ENCODE measurements around the gene MUC16.

MUC16 gene

DNA sequence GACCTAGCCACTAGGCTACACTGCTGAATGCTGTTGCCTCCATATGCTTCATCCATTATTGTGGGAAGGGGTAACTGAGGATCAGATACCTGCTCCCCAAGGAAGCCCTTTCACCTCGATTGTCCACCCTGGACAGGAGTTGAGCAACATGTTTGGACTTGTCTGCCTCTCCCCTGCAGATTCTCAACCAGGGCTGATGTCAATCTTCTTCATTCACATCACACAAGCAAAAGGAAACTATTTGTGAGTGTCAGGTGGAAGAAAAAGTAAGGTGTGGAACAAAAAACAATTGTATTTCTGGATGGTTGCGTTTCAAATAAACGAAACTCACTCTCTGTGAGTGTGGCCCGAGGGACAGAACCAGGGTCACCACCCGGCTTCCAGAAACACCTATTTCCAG is 29.5 kb upstream of the MUC16 start:
- H3K27me3 Mint-ChIP-seq: peaks cover 9% of the 10 kb centered on the region
- no peaks in the 10 kb centered on the region for H3K36me3 Mint-ChIP-seq (ENCODE audit: insufficient read depth)
- no peaks in the 10 kb centered on the region for H3K9me3 Mint-ChIP-seq
- ATAC-seq (replicated peaks; ENCODE audit: extremely low read depth, poor library complexity, severe bottlenecking): no peak
- DNase-seq (ENCODE audit: low spot score in 2 of 2): no peak
- no peak overlapping the region for H3K4me3 Mint-ChIP-seq
- no peak overlapping the region for H3K27ac Mint-ChIP-seq (ENCODE audit: low read depth)
- H3K4me1 Mint-ChIP-seq: no peaks in the 10 kb centered on the region

DNA sequence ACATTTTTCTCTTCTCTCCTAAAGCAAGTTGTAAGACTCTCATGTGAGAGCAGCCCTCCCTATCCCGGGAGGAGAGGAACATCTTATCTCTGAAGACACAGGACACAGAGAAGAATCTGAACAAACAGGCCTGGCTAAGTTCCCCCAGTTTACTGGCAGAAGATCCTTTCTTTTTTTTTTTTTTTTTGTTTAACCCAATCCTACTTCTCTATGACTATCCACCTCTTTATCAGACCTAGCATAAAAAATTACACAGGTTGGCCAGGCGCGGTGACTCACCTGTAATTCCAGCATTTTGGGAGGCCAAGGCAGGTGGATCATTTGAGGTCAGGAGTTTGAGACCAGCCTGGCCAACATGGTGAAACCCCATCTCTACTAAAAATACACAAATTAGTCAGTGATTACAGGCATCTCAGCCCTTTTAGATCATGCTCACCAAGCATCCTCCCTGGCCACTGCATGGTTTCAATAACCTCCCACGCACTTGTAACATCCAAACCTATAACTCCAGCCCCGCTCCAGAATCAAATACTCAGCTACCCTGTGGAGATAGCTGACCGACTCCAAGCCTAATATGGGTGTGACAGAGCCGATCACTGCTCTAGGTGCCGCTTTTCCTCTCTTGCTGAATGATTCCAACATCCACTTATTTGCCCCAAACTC is 27.3 kb upstream of the MUC16 start:
- DNase-seq (ENCODE audit: low spot score in 2 of 2) (no peak), ATAC-seq (replicated peaks; ENCODE audit: extremely low read depth, poor library complexity, severe bottlenecking) (no peak)
- Mint-ChIP-seq H3K36me3 (ENCODE audit: insufficient read depth) (no peaks in the 10 kb centered on the region), H3K27ac (ENCODE audit: low read depth) (no peak overlapping the region), H3K4me1 (no peaks in the 10 kb centered on the region), H3K27me3 (no peaks in the 10 kb centered on the region), H3K9me3 (no peaks in the 10 kb centered on the region), H3K4me3 (no peak overlapping the region)

DNA sequence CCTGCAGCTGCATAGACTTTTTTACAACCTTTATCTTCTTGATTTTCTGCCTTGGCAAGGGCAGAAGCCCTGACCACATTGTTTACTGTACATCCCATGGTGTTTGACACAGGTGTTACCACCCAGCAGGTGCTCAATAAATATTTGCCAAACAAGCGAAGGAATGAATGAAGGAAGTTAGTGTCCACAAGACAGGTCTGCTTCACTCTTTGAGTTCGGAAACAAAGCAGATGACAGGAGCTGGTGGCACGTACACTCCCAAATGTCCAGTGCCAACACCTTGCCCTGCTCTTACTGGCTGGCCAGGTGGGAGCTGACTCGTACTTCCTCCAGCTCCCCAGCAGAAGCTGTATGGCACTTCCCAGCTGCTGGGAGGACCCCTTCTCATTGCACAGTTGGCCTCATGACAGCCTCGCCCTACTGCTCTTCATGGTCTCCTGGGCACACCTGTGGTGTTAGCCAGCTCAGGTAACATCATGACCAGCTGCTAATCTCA is 22.0 kb upstream of the MUC16 start:
- H3K4me3 Mint-ChIP-seq: no peak overlapping the region
- H3K27ac Mint-ChIP-seq (ENCODE audit: low read depth): no peak overlapping the region
- no peaks in the 10 kb centered on the region for H3K27me3 Mint-ChIP-seq
- no peak for DNase-seq (ENCODE audit: low spot score in 2 of 2)
- H3K36me3 Mint-ChIP-seq (ENCODE audit: insufficient read depth): no peaks in the 10 kb centered on the region
- H3K4me1 Mint-ChIP-seq: no peaks in the 10 kb centered on the region
- ATAC-seq (replicated peaks; ENCODE audit: extremely low read depth, poor library complexity, severe bottlenecking): no peak
- H3K9me3 Mint-ChIP-seq: no peaks in the 10 kb centered on the region

DNA sequence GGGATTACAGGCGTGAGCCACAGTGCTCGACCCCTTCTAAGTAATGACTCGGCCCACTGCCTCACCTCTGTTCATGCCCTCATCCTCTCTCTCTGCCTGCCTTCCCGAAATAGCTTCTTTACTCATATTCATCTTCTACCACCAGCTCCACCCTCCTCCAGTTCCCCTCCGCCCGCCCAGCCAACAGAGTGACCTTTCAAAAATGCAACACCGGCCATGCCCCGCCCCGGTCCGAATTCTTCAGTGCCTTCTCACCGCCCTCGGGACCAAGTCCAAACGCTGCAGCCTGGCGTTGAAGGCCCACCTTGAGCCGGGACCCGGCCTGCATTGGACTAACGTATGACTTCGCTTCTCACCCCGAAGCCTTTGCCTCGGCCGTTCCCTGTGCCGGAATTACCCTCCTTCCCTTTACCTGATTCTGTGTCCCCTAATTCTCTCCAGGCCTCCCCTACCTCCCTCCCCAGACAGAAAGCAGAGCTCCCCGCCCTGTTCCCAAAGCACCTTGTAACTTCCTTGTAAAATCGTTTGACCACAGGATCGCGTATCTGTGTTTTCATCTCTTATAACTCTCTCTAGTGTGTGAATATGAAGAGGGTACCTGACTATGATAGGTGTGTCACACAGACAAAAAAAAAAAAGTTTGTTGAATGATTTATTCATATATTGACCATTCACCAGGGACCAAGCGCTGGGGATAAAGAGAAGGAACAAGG is 8.1 kb upstream of the MUC16 start:
- H3K9me3 Mint-ChIP-seq: no peaks in the 10 kb centered on the region
- H3K27me3 Mint-ChIP-seq: peaks cover 10% of the 10 kb centered on the region
- DNase-seq (ENCODE audit: low spot score in 2 of 2) (no peak), ATAC-seq (replicated peaks; ENCODE audit: extremely low read depth, poor library complexity, severe bottlenecking) (no peak)
- H3K27ac Mint-ChIP-seq (ENCODE audit: low read depth): no peak overlapping the region
- no peaks in the 10 kb centered on the region for H3K4me1 Mint-ChIP-seq
- H3K4me3 Mint-ChIP-seq: no peak overlapping the region
- no peaks in the 10 kb centered on the region for H3K36me3 Mint-ChIP-seq (ENCODE audit: insufficient read depth)

DNA sequence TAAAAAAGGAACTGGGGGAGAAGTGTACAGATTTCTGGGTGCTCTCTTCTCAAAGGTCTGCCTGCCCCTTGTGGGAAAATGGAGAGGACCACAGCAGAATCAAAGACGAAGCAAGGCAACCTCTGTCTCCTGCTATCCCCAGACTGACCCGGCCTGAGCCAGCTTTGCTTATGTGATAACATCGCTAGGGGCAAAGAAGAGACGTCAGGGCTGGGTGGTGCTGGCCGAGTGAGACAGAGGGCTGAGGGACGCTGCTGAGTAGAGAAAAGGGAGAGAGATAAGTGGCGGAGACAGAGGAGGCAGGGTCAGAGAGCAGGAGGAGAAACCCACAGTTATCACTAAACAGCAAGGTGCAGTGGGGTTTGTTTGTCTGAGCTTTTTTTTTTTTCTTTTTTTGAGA is 4.6 kb upstream of the MUC16 start:
- DNase-seq (ENCODE audit: low spot score in 2 of 2) (no peak), ATAC-seq (replicated peaks; ENCODE audit: extremely low read depth, poor library complexity, severe bottlenecking) (no peak)
- no peak overlapping the region for H3K27ac Mint-ChIP-seq (ENCODE audit: low read depth)
- H3K27me3 Mint-ChIP-seq: peaks cover 13% of the 10 kb centered on the region
- no peak overlapping the region for H3K4me3 Mint-ChIP-seq
- H3K9me3 Mint-ChIP-seq: no peaks in the 10 kb centered on the region
- no peaks in the 10 kb centered on the region for H3K4me1 Mint-ChIP-seq
- H3K36me3 Mint-ChIP-seq (ENCODE audit: insufficient read depth): peaks cover 2% of the 10 kb centered on the region

DNA sequence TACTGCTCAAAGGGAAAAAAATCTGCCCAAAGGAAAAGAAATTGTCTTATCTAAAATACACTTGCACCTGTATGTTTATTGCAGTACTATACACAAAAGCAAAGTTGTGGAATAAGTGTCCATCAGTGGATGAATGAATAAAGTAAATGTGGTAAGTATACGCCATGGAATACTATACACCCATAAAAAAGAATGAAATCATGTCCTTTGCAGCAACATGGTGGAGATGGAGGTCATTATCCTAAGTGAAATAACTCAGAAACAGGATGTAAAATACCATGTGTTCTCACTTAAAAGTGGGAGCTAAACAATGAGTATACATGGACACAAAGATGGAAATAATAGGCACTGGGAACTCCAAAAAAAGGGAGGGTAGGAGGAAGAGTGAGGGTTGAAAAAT is 3.8 kb upstream of the MUC16 start:
- DNase-seq (ENCODE audit: low spot score in 2 of 2): no peak
- Mint-ChIP-seq H3K36me3 (ENCODE audit: insufficient read depth) (peaks cover 2% of the 10 kb centered on the region), H3K4me1 (no peaks in the 10 kb centered on the region), H3K27ac (ENCODE audit: low read depth) (no peak overlapping the region), H3K9me3 (no peaks in the 10 kb centered on the region), H3K27me3 (peaks cover 21% of the 10 kb centered on the region), H3K4me3 (no peak overlapping the region)
- ATAC-seq (replicated peaks; ENCODE audit: extremely low read depth, poor library complexity, severe bottlenecking): no peak

DNA sequence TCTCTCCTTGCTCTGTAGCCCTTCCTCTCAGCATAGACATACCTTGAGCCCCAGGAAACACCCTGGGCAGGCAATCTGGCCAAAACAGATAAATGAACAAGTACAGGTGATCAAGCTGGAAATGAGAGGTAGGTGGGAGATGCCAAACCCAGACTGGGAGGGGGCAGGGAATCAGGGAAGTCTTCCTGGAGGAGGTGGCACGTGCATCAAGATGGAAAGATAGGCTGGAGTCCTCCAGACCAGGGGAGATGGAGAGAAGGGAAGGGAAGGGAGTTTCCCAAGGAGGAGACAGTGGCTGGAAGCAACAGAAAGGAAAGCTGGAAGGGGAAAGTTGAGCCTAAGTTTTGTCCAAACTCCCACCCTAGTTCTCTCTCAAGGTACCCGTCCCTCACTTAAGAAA is 1.7 kb upstream of the MUC16 start:
- H3K36me3 Mint-ChIP-seq (ENCODE audit: insufficient read depth): peaks cover 2% of the 10 kb centered on the region
- H3K4me3 Mint-ChIP-seq: no peak overlapping the region
- peaks cover 22% of the 10 kb centered on the region for H3K27me3 Mint-ChIP-seq
- no peaks in the 10 kb centered on the region for H3K9me3 Mint-ChIP-seq
- ATAC-seq (replicated peaks; ENCODE audit: extremely low read depth, poor library complexity, severe bottlenecking) (no peak), DNase-seq (ENCODE audit: low spot score in 2 of 2) (no peak)
- no peak overlapping the region for H3K27ac Mint-ChIP-seq (ENCODE audit: low read depth)
- no peaks in the 10 kb centered on the region for H3K4me1 Mint-ChIP-seq

DNA sequence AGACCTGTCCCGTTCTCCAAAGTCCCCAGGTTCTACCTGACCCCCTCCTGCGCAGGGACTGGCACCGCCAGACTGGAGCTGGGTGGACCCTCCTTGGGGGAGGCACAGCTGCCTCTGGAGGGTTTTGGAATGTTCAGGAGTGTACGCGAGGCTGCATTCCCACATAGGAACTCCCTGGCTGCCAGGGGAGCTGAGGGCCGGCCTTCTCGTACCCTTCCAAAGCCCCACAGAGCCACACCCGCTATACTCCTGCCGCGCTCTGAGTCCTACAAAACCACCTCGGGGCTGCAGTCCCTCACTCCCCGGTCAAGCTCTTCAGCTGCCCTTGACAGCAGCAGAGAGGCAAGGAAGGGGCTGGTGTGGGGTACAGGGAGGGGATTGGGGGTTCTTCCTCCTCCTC is 484 bp upstream of the MUC16 start:
- H3K4me3 Mint-ChIP-seq: peak overlapping the region; percentile 25
- DNase-seq (ENCODE audit: low spot score in 2 of 2): no peak
- peaks cover 2% of the 10 kb centered on the region for H3K36me3 Mint-ChIP-seq (ENCODE audit: insufficient read depth)
- H3K27me3 Mint-ChIP-seq: peaks cover 22% of the 10 kb centered on the region
- no peak for ATAC-seq (replicated peaks; ENCODE audit: extremely low read depth, poor library complexity, severe bottlenecking)
- H3K9me3 Mint-ChIP-seq: no peaks in the 10 kb centered on the region
- H3K27ac Mint-ChIP-seq (ENCODE audit: low read depth): peak overlapping the region; percentile 38
- H3K4me1 Mint-ChIP-seq: no peaks in the 10 kb centered on the region

DNA sequence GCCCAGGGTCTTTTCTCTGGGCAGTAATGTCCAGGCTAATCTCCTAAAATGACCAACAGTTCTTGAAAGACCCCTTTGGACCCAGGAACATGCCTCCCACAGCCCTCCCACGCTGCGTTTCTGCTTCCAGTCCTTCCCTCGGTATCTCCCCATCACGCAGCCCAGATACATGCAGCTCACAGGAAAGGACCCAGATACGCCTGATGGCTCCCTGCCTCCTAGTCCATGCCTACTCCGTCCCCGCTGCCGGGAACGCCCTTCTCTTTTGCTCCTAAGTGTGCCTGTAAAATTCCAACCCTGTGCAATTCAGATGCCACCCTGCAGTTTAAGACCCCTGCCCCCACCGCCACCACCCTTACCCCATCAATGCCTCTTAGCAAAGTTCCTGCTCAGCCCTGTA is 778 bp downstream of the MUC16 start:
- H3K36me3 Mint-ChIP-seq (ENCODE audit: insufficient read depth): peaks cover 3% of the 10 kb centered on the region
- DNase-seq (ENCODE audit: low spot score in 2 of 2) (no peak), ATAC-seq (replicated peaks; ENCODE audit: extremely low read depth, poor library complexity, severe bottlenecking) (no peak)
- H3K27me3 Mint-ChIP-seq: peaks cover 22% of the 10 kb centered on the region
- H3K9me3 Mint-ChIP-seq: no peaks in the 10 kb centered on the region
- H3K27ac Mint-ChIP-seq (ENCODE audit: low read depth): no peak overlapping the region
- no peaks in the 10 kb centered on the region for H3K4me1 Mint-ChIP-seq
- peak overlapping the region; percentile 50 for H3K4me3 Mint-ChIP-seq

DNA sequence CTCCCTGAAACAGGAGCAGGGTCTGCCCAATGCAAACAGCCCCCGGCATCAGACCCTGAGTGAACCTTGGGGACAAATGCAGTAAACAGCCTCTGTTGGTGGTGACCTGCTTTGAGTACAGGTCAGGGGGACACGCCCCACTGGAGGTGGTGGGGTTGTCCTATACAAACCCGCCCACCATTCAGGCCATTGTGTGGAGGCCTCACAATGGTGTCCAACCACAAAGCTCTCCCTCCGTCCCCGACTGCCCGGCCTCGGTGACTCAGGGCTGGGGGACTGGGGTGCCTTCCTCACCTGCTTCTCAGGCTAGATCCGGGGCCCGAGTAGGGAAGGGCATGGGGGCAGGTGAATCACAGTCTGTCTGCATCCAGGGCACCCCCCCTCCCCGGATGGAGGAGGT is 1.5 kb downstream of the MUC16 start:
- Mint-ChIP-seq H3K27me3 (peaks cover 22% of the 10 kb centered on the region), H3K9me3 (no peaks in the 10 kb centered on the region), H3K4me3 (no peak overlapping the region), H3K36me3 (ENCODE audit: insufficient read depth) (peaks cover 3% of the 10 kb centered on the region), H3K27ac (ENCODE audit: low read depth) (no peak overlapping the region), H3K4me1 (no peaks in the 10 kb centered on the region)
- DNase-seq (ENCODE audit: low spot score in 2 of 2): no peak
- no peak for ATAC-seq (replicated peaks; ENCODE audit: extremely low read depth, poor library complexity, severe bottlenecking)

DNA sequence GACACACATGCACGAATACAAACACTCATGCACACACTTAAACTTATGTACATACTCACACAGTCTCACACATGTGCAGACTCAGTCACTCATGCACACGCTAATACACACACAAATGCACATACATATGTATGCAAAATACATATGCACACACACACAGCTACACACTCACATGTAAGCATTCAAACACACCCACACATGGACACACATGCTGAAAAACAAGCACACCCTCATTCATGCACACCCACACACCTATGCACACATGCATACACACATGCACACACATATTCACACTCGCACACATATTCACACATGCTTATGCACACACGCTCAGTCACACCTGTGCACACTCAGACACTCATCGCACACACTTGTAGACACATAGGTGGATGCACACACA is 9.3 kb downstream of the MUC16 start:
- DNase-seq (ENCODE audit: low spot score in 2 of 2) (no peak), ATAC-seq (replicated peaks; ENCODE audit: extremely low read depth, poor library complexity, severe bottlenecking) (no peak)
- Mint-ChIP-seq H3K36me3 (ENCODE audit: insufficient read depth) (peaks cover 1% of the 10 kb centered on the region), H3K4me3 (no peak overlapping the region), H3K27ac (ENCODE audit: low read depth) (no peak overlapping the region), H3K9me3 (peaks cover 11% of the 10 kb centered on the region), H3K27me3 (peaks cover 21% of the 10 kb centered on the region), H3K4me1 (no peaks in the 10 kb centered on the region)

DNA sequence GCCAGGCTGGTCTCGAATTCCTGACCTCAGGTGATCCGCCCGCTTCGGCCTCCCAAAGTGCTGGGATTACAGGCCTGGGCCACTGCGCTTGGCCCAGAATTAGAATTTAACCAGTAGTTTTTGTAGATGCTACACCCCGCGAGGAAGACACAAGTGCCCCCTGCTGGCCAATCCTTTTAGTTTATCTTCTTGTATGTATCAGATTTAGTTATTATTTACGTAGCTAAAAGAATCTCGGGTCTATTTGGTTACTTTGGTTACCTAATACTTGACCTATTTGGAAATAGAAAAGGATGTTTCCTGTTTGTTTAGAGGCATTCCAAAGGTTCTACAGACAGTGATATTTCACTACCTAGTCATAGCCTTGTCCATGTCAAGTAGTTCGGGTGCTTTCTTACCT is 22.0 kb downstream of the MUC16 start:
- no peaks in the 10 kb centered on the region for H3K4me1 Mint-ChIP-seq
- no peak overlapping the region for H3K27ac Mint-ChIP-seq (ENCODE audit: low read depth)
- no peaks in the 10 kb centered on the region for H3K9me3 Mint-ChIP-seq
- DNase-seq (ENCODE audit: low spot score in 2 of 2) (no peak), ATAC-seq (replicated peaks; ENCODE audit: extremely low read depth, poor library complexity, severe bottlenecking) (no peak)
- no peak overlapping the region for H3K4me3 Mint-ChIP-seq
- H3K36me3 Mint-ChIP-seq (ENCODE audit: insufficient read depth): no peaks in the 10 kb centered on the region
- no peaks in the 10 kb centered on the region for H3K27me3 Mint-ChIP-seq

DNA sequence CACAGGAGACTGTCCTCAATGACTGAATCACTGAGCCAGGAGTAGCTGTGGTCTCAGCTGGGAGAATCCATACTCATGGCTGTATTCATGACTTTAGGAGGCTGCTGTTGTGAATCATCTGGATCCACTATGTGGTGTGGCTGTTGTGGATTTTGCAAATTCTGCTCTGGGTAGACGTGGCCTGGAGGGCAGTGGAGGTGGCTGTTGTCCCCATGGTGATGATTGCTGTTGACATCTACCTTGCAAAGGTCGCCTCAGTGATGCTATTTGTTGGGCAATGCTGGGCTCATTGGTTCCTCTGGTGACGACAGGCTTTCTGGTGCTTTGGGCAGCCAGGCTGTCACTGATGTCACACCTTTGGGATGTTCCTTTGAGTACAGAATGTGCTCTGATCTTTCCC is 23.9 kb downstream of the MUC16 start:
- H3K9me3 Mint-ChIP-seq: peaks cover 2% of the 10 kb centered on the region
- ATAC-seq (replicated peaks; ENCODE audit: extremely low read depth, poor library complexity, severe bottlenecking): no peak
- DNase-seq (ENCODE audit: low spot score in 2 of 2): no peak
- H3K4me1 Mint-ChIP-seq: no peaks in the 10 kb centered on the region
- peaks cover 4% of the 10 kb centered on the region for H3K27me3 Mint-ChIP-seq
- H3K36me3 Mint-ChIP-seq (ENCODE audit: insufficient read depth): no peaks in the 10 kb centered on the region
- no peak overlapping the region for H3K4me3 Mint-ChIP-seq
- no peak overlapping the region for H3K27ac Mint-ChIP-seq (ENCODE audit: low read depth)
